GM21786 (cell line): ENCODE measurements around the gene DCAF15.
A peak's percentile ranks its signal among the peaks of the same experiment; 100 is the strongest.
"Not testable (repeated sequence)": the region's sequence is repeated elsewhere in the genome, so short reads cannot be mapped to it uniquely, and the experiment has no call there.

ENCODE experiments used
- ATAC-seq: cut with Tn5 transposase; IDR thresholded peaks from one replicate; pipeline ENCODE4 v1.9.1; 2021; ENCODE audit not compliant: unreplicated experiment

DCAF15 gene, protein sequence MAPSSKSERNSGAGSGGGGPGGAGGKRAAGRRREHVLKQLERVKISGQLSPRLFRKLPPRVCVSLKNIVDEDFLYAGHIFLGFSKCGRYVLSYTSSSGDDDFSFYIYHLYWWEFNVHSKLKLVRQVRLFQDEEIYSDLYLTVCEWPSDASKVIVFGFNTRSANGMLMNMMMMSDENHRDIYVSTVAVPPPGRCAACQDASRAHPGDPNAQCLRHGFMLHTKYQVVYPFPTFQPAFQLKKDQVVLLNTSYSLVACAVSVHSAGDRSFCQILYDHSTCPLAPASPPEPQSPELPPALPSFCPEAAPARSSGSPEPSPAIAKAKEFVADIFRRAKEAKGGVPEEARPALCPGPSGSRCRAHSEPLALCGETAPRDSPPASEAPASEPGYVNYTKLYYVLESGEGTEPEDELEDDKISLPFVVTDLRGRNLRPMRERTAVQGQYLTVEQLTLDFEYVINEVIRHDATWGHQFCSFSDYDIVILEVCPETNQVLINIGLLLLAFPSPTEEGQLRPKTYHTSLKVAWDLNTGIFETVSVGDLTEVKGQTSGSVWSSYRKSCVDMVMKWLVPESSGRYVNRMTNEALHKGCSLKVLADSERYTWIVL

GRCh38 chr19:13952154-13952930 is at the start of gene DCAF15:
Gene DCAF15 (plus strand): TSS chr19:13952509. CDS start chr19:13952513, 4 bp downstream.
- peak; percentile 98 for ATAC-seq

DNA sequence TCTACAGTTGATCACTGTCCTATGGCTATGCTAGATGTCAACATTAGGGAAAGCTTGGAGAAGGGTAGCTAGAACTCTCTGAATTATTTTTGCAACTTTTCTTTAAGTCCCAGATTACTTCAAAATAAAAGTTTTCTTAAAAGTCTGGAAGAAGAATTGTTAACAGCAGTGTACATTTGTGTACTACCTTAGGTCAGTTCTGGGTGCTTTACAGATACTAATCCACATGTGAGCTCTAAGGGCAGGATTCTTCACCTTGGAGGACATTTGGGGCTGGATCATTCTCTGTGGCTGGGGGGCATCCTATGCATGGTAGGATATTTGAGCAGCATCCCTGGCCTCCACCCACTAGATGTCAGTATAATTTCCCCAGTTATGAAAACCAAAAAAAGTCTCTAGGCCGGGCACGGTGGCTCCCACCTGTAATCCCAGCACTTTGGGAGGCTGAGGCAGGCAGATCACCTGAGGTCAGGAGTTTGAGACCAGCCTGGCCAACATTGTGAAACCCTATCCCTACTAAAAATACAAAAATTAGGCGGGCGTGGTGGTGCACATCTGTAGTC is 49.2 kb upstream of the DCAF15 start:
- no peak for ATAC-seq

- ATAC-seq, result peak; percentile 82
These were observed 46.4 kb upstream of the DCAF15 start, which contains the start of the genes BRME1 and CC2D1A for GRCh38 chr19:13905634-13906520. Gene BRME1 (minus strand): TSS chr19:13906117. CDS start chr19:13904892, 1,225 bp downstream. Gene CC2D1A (plus strand): TSS chr19:13906201. CDS start chr19:13906442, 241 bp downstream.

DNA sequence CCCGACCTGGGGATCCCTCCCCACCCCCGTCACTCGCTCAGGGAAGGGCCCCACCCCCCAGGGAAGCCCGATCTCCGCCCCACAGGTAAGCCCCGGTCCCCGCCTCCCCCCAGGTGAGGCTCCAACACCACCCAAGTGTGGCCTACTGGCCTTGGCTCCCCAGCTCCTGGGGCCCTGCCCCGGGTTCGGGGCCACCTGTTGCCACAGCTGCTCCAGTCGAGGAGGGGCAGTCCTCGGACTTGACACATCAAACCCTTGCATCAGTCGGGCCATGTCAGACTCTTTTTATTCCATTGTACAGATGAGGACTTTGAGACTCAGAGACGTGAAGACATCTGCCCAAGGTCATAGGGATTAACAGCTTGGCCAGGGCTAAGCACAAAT is 45.8 kb upstream of the DCAF15 start:
- ATAC-seq, result peak; percentile 32

DNA sequence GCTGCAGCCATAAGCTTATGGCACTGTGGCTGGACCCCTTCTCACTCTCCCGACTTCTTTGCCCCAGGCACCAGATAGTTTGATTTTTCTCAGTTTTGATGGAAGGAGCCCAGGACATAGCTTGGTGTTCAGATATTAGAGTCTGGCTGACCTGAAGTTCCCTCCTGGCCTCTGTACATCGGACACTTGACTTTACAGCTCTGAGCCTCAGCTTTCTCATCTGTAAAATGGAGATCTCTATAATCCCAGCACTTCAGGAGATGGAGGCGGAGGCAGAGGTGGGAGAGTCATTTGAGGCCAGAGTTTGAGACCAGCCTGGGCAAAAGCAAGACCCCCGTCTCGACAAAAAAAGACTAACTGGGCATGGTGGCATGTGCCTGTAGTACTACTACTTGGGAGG is 45.4 kb upstream of the DCAF15 start:
- ATAC-seq, result no peak

GRCh38 chr19:13908674-13909073 is 43.6 kb upstream of the DCAF15 start:
- ATAC-seq, result no peak

DNA sequence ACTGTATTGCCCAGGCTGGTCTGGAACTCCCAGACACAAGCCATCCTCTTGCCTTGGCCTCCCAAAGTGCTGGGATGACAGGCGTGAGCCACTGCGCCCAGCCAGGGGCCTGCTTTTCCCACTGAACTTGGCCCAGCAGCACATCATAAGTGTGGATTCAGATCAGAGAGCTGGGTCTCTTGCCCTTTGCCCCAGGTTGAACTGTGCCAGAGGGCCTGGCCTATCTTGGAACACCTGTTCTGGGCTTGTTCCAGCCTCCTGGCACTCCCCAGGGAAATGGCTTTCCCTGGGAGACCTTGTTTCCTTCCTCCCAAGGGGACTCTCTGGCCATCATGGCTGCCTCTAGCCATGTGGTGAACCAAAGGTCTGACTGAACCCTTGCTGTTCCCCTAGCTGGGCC is 42.9 kb upstream of the DCAF15 start:
- ATAC-seq, result no peak

DNA sequence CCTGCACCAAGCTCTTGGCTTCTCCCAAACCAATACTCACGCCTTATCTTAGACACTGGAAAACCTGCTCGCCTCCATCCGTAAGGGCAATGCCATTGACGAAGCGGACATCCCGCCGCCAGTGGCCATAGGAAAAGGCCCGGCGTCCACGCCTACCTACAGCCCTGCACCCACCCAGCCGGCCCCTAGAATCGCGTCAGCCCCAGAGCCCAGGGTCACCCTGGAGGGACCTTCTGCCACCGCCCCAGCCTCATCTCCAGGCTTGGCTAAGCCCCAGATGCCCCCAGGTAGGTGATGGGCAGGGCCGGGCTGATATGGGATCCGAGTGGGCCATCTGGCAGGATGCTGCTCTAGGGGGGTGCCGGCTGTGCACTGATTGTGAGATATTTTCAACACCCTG is 39.0 kb upstream of the DCAF15 start:
- no peak for ATAC-seq

- no peak for ATAC-seq
These were observed 37.5 kb upstream of the DCAF15 start for GRCh38 chr19:13914777-13915176.

DNA sequence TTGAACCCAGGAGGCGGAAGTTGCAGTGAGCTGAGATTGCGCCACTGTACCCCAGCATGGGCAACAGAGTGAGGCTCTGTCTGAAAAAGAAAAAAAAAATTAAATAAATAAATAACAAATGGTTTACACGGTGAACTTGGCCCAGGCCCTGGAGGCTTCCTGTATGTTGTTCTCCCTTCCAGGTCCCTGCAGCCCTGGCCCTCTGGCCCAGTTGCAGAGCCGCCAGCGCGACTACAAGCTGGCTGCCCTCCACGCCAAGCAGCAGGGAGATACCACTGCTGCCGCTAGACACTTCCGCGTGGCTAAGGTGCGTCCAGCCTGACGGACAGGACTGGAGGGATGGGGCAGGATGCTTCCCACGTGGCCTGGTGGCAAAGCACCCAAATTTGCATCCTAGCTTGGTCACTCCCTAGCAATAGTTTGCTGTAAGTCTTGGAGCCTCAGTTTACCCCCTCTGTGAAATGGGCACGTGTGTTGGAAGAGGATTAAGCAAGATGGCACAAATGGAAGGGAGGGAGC is 34.4 kb upstream of the DCAF15 start:
- ATAC-seq, result no peak

- ATAC-seq, result no peak
These were observed 33.4 kb upstream of the DCAF15 start for GRCh38 chr19:13918726-13919411.

GRCh38 chr19:13920524-13920923 is 31.8 kb upstream of the DCAF15 start:
- ATAC-seq, result no peak

- no peak for ATAC-seq
These were observed 31.2 kb upstream of the DCAF15 start for GRCh38 chr19:13920940-13921747.

DNA sequence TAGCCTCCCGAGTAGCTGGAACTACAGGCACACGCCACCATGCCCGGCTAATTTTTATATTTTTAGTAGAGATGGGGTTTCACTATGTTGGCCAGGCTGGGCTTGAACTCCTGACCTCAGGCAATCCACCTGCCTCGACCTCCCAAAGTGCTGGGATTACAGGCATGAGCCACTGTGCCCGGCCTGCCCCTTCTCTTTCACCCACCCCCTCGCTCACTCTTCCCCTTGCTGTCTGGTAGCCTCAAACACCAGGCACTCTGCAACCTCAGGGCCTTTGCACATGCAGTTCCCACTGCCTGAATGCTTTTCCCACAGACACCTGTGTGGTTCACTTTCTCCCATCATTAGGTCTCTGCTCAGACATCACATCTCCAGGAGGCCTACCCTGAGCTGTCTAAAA is 30.2 kb upstream of the DCAF15 start:
- ATAC-seq, result not testable (repeated sequence)

GRCh38 chr19:13923194-13923987 is 28.9 kb upstream of the DCAF15 start:
- ATAC-seq, result no peak

DNA sequence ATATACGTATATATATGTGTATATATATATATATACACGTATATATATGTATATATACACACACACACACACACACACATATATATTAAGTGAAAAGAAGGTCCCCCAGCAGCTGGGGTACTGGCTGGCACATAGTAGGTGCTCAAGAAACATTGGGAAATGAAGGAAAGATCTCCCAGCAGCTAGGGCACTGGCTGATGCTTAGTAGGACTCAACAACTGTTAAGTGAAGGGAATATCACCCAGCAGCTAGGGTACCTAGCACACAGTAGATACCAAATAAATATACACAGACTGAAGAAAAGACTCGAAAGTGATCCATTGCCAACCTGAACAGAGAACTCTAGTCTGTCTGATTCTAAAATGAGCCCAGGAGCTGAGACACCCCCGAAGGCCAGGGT is 26.3 kb upstream of the DCAF15 start:
- no peak for ATAC-seq

DNA sequence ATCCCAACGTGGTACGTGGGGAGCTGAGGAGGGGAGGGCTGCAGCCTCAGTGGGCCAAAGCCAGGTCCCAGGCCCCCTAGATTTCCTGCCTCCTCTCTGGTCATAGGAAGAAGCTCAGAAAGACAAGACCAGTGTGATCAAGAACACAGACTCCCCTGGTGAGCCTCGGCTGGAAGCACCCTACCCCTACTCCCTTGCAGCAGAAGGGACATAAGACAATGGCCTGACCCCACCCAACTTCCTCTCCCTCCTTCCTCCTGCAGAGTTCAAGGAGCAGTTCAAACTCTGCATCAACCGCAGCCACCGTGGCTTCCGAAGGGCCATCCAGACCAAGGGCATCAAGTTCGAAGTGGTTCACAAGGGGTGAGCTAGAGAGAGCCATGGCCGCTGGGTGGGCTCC is 25.6 kb upstream of the DCAF15 start:
- no peak for ATAC-seq

GRCh38 chr19:13929340-13929739 is 23.0 kb upstream of the DCAF15 start:
- ATAC-seq, result no peak
